Type B pancreatic cell (in vitro differentiated cells): Measurements from ENCODE around the gene STX11. TPM values are rescaled to one million over a fixed set of nuclear protein-coding genes. Genes with fewer than 3 reads are reported as not detected.

ENCODE experiments used
- DNase-seq: peaks from one replicate; pipeline ENCODE4 v3.0.0; 2021; ENCODE audit warnings: mixed read lengths; ENCODE audit not compliant: unreplicated experiment; ENCODE audit errors: extremely low spot score
- H3K27ac Mint-ChIP-seq: 2 replicates; pipeline ENCODE4 v1.8.0; 2021; ENCODE audit warnings: mild to moderate bottlenecking, mixed read lengths
- H3K27me3 Mint-ChIP-seq: 2 replicates; pipeline ENCODE4 v1.8.0; 2021; ENCODE audit warnings: mixed read lengths
- H3K36me3 Mint-ChIP-seq: 2 replicates; pipeline ENCODE4 v1.8.0; 2021; ENCODE audit warnings: mixed read lengths
- H3K4me1 Mint-ChIP-seq: one replicate; pipeline ENCODE4 v1.8.0; 2021; ENCODE audit warnings: mixed read lengths; ENCODE audit not compliant: unreplicated experiment
- H3K4me3 Mint-ChIP-seq: 2 replicates; pipeline ENCODE4 v1.8.0; 2021; ENCODE audit warnings: mild to moderate bottlenecking, mixed read lengths
- H3K9me3 Mint-ChIP-seq: 2 replicates; pipeline ENCODE4 v1.8.0; 2021; ENCODE audit warnings: mixed read lengths
- total RNA-seq: library from RNA; stranded (reverse); gene quantifications from 2 replicates; pipeline ENCODE4 v1.2.1, GENCODE V29; 2021; ENCODE audit warnings: low replicate concordance
- TF ChIP-seq, protein P1 (sequence below): fragments of 200-600 bp; sonication (generic); conservative IDR thresholded peaks from 2 replicates; pipeline ENCODE4 v1.5.0; 2021; ENCODE audit warnings: antibody characterized with exemption, mild to moderate bottlenecking

The STX11 gene
- total RNA-seq, 1 donor from 2014 or later: 0.24 TPM

DNA sequence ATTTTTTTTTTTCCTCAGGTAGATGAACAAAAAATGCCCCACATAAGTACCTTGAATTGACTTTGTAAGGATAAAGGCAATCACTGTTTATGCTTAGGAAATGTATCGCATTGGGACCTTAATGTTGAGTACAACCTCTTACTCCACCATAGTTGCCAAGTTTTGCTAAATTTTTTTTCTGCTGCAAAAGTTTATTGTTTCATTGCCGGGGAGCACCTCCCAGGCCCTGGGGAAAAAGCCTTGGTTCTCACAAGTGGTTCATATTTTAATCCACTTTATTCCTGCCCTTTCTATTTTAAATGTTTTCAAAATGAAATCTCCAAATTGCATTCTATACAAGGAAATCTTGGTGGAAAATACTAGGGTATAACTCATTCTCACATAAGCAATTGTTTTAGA lies 82.5 kb downstream of the STX11 start:
- no peak for DNase-seq
- Mint-ChIP-seq H3K36me3 (no peaks in the 10 kb centered on the region), H3K4me3 (no peak overlapping the region), H3K4me1 (no peaks in the 10 kb centered on the region), H3K27ac (no peak overlapping the region), H3K27me3 (no peaks in the 10 kb centered on the region), H3K9me3 (no peaks in the 10 kb centered on the region)
- TF ChIP-seq, protein P1, sequence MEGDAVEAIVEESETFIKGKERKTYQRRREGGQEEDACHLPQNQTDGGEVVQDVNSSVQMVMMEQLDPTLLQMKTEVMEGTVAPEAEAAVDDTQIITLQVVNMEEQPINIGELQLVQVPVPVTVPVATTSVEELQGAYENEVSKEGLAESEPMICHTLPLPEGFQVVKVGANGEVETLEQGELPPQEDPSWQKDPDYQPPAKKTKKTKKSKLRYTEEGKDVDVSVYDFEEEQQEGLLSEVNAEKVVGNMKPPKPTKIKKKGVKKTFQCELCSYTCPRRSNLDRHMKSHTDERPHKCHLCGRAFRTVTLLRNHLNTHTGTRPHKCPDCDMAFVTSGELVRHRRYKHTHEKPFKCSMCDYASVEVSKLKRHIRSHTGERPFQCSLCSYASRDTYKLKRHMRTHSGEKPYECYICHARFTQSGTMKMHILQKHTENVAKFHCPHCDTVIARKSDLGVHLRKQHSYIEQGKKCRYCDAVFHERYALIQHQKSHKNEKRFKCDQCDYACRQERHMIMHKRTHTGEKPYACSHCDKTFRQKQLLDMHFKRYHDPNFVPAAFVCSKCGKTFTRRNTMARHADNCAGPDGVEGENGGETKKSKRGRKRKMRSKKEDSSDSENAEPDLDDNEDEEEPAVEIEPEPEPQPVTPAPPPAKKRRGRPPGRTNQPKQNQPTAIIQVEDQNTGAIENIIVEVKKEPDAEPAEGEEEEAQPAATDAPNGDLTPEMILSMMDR: no peak

DNA sequence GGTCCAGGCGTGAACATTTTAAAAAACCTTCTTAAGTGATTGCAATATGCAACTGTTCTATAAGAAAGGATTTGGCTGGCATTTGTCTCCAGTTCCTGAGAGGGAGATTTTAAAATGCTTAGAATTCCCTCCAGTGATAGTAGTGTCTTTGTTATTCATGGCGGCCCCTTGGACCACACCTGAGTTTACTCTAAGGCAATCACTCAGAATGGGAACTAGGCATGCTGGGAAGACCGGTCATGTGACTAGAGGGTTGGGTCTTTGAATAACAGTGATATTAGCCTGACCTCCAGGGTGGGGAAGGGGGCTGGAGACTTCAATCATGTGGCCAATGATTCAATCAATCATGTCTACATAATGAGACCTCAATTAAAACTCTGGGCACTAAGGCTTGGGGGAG lies 84.1 kb downstream of the STX11 start:
- TF ChIP-seq, protein P1: no peak

DNA sequence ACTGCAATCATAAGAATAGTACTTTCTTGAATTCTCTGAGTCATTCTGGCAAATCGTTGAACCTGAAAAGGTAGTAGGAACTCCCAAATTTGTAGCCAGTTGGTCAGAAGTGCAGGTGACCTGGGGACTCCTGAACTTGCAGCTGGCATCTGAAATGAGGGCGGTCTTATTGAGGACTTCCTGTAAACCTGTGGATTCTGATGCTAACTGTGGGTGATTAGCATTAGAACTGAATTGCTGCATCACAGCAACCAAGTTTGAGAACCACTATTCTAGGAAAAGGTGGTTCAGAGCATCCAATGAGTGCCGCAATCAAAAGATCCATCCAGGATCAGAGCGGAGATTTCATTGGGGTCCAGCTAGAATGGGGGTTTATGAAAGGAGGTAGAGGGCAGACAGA lies 84.6 kb downstream of the STX11 start:
- Mint-ChIP-seq H3K36me3 (no peaks in the 10 kb centered on the region), H3K9me3 (no peaks in the 10 kb centered on the region), H3K4me3 (no peak overlapping the region), H3K27ac (no peak overlapping the region), H3K4me1 (no peaks in the 10 kb centered on the region), H3K27me3 (no peaks in the 10 kb centered on the region)
- DNase-seq: no peak
- TF ChIP-seq, protein P1: no peak

More for the DNA sequence above, 84.1 kb downstream of the STX11 start:
- Mint-ChIP-seq H3K36me3 (no peaks in the 10 kb centered on the region), H3K4me1 (no peaks in the 10 kb centered on the region), H3K27me3 (no peaks in the 10 kb centered on the region), H3K27ac (no peak overlapping the region), H3K9me3 (no peaks in the 10 kb centered on the region), H3K4me3 (no peak overlapping the region)
- no peak for DNase-seq

Other genes starting within 250 kb of the STX11 start
- 42.7 and 95.2 TPM in 2 replicates for gene PLAGL1, start 142.3 kb upstream of the STX11 start, total RNA-seq
- 138 and 148 TPM in 2 replicates for gene SF3B5, start 54.9 kb upstream of the STX11 start, total RNA-seq
- gene UTRN, start 134.8 kb downstream of the STX11 start, total RNA-seq: 75.1 and 77.7 TPM in 2 replicates